HG02642 (cell line): ENCODE measurements around the gene SUGT1.
"Not testable (repeated sequence)": the region's sequence is repeated elsewhere in the genome, so short reads cannot be mapped to it uniquely, and the experiment has no call there.

Experiments used
- ATAC-seq: cut with Tn5 transposase; IDR thresholded peaks from one replicate; pipeline ENCODE4 v1.9.1; 2021; ENCODE audit warnings: mild to moderate bottlenecking; ENCODE audit not compliant: unreplicated experiment, poor library complexity

SUGT1 gene

GRCh38 chr13:52664272-52664671, 11.6 kb downstream of the SUGT1 start:
- no peak for ATAC-seq

DNA sequence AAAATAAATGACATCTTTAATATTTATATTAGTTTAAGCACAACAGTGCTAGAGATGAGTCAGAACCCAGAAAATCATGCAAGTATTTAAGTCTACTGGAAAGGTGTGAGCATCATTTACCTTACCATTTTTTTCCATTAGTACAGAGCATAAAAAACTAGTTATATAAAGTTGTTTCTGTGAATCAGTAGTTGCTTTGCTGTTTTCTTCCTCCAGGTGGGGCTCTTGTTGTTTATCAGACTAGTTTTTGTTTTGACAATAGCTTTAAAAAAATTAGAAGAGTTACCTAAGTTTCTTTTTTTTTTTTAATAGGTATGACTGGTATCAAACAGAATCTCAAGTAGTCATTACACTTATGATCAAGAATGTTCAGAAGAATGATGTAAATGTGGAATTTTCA, 12.7 kb downstream of the SUGT1 start:
- ATAC-seq, result no peak

DNA sequence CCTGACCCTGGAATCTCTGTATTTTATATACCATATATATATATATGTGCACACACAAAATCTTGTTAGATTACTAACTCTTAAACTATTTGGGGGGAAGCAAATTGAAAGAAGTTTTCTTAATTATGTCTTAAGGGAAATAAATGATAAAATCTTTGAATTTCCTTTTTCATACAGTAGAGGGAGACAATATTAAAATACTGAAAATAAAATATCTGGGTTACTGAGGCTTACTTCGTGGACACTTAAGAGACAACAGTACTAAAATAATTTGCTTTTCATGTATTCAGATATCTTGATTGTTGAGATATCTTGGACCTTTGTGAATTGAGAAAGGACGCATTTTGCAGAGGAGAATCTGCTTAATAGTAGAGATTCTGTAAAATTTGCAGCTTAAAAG, 17.0 kb downstream of the SUGT1 start:
- ATAC-seq, result no peak

GRCh38 chr13:52670726-52671125, 18.1 kb downstream of the SUGT1 start:
- ATAC-seq, result no peak

GRCh38 chr13:52673465-52673864, 20.8 kb downstream of the SUGT1 start:
- no peak for ATAC-seq

- ATAC-seq, result no peak
Measured at GRCh38 chr13:52677823-52678222, 25.2 kb downstream of the SUGT1 start.

DNA sequence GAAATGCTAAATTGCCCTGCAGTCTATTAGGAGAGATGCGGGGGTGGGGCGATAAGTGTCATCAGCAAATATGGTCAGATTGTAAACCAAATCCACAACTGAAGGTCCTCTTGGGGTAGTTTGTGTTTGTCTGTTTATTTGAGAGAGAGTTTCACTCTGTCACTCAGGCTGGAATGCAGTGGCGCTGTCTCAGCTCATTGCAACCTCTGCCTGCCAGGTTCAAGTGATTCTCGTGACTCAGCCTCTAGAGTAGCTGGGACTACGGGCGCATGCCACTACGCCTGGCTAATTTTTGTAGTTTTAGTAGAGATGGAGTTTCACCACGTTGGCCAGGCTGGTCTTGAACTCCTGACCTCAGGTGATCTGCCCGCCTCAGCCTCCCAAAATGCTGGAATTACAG, 33.2 kb downstream of the SUGT1 start:
- ATAC-seq, result not testable (repeated sequence)

DNA sequence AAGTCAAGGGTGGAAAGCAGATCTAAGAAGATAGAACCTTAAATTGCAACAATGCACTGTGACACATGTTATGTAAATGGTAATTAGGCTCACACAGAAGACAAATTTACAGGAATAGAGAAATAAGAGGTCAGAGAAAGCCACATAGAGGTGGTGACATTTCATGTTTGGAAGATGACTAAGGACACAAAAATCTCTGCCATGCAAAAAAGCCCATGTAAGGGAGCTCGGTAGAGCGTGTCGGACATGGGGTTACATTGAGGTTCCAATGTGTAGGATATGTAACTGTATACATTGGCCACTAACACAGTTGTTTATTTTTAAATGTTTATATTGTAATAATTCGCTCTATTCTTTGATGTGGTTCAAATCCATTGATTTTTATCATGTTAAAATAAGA, 33.7 kb downstream of the SUGT1 start:
- no peak for ATAC-seq

- ATAC-seq, result peak; percentile 60
Measured at GRCh38 chr13:52695856-52696255, 43.2 kb downstream of the SUGT1 start.

- ATAC-seq, result no peak
Measured at GRCh38 chr13:52696566-52696965, 43.9 kb downstream of the SUGT1 start.

GRCh38 chr13:52701728-52702465, 49.3 kb downstream of the SUGT1 start:
- no peak for ATAC-seq

GRCh38 chr13:52703482-52703881, 50.8 kb downstream of the SUGT1 start:
- no peak for ATAC-seq

DNA sequence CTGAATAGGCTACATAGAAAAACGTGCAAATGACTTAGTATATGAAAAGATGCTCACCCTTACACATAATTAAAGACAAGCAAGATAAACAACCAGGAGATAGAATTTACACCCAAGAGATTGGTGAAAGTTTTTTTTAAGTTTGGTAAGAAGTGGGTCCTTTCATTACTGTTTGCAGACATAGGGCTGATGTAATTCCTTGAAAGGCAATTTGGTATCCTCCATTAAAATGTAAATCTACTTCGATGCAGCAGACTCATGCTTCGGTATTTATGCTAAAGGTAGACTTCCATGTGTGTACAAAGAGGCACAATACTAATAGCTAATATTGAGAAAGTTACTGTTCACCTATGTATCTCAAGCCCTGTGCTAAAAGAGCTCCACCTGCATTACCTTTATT, 53.4 kb downstream of the SUGT1 start:
- ATAC-seq, result no peak

DNA sequence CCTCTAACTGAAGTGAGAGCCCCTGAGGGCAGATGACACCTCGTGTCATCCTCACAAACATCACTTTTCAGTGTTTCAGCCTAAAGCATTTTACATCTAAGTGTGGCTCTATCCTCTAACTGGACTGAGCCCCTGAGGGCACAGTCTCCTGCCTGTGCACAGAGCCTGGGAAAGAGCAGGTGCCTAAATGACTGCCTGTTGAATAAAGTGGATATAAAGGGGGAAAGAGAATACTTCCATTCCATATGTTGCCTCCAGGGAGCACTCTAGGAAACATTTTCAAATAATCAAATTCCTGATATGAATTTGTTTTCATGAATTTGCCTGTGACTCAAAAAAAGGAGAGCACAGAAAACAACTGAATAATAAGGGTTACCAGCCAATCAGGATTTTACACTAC, 54.7 kb downstream of the SUGT1 start:
- ATAC-seq, result no peak

GRCh38 chr13:52708266-52708665, 55.6 kb downstream of the SUGT1 start:
- not testable (repeated sequence) for ATAC-seq

GRCh38 chr13:52711286-52711685, 58.6 kb downstream of the SUGT1 start:
- ATAC-seq, result no peak

DNA sequence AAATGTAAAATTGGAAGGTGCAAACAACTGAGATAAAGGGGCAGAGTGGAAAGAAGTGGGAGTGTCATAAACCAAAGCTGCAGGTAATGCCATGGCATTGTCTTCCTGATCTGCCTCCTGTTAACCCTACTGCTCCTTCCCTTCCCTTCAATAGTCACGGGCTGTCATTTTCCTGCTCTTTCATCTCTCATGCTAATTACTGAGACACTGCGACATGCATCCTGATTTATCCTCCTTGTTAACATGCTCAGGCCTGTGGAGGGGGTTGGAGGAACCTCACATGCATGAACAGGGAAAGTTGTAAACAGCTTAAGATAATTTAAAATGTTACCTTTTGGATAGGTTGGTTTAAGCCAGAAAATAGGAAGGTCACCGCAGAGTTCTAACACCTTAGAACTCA, 59.7 kb downstream of the SUGT1 start:
- no peak for ATAC-seq

DNA sequence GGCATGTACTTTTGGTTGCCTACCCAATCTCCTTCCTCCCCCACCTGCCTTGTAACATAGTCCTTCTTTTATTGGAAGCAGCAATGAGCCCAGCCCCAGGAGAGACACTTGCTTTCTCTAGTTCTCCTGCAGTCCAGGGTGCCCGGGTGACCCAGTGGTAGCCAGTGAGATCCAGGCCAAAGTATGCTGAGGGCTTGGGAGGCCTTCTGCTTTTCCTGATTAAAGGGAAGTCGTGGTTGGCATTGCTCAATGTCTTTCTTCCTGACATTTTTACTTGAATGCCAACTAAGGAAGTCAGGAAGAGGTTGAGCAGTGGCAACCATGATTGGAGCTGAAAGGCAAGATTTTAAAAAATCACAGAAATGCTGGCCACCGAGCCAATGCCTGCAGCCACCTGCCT, 61.3 kb downstream of the SUGT1 start:
- no peak for ATAC-seq

DNA sequence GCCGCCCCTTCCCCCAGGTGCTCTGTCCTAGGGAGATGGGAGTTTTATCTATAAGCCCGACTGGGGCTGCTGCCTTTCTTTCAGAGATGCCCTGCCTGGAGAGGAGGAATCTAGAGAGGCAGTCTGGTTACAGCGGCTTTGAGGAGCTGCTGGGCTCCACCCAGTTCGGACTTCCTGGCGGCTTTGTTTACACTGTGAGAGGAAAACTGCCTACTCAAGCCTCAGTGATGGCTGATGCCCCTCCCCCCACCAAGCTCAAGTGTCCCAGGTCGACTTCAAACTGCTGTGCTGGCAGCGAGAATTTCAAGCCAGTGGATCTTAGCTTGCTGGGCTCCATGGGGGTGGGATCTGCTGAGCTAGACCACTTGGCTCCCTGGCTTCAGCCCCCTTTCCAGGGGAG, 68.3 kb downstream of the SUGT1 start:
- not testable (repeated sequence) for ATAC-seq

DNA sequence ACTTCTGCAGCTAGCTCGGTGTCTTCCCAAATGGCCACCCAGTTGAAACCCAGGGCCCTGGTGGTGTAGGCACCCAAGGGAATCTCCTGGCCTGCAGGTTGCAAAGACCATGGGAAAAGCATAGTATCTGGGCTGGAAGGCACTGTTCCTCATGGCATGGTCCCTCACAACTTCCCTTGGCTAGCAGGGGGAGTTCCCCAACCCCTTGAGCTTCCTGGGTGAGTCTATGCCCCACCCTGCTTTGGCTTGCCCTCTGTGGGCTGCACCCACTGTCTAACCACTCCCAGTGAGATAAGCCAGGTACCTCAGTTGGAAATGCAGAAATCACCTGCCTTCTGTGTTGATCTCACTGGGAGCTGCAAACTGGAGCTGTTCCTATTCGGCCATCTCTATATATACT, 68.7 kb downstream of the SUGT1 start:
- ATAC-seq, result not testable (repeated sequence)

DNA sequence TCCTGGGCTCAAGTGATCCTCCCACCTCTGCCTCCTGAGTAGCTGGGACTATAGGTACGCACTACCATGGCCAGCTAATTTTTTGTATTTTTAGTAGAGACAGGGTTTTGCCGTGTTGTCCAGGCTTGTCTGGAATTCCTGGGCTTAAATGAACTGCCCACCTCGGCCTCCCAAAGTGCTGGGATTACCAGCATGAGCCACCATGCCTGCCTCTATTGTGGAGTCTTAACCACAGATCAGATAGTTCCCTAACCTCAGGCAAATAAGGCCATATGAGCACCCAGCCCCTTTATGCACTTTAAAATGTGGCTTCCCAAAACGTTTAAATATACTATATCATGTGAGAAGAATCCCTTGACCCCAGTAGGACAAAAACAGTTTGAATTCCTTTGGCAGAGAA, 70.5 kb downstream of the SUGT1 start:
- no peak for ATAC-seq

GRCh38 chr13:52725302-52725701, 72.7 kb downstream of the SUGT1 start:
- no peak for ATAC-seq

GRCh38 chr13:52726258-52726657, 73.6 kb downstream of the SUGT1 start:
- ATAC-seq, result no peak
